ENCODE measurements around the gene UBE2E3.

Gene UBE2E3

GRCh38 chr2:180980106-180980942, at the start of gene UBE2E3:
TSS of gene UBE2E3 (plus strand) at chr2:180980605. CDS start at chr2:180982043, 1,438 bp downstream.
- DNase-seq (ENCODE audit: low read depth in 2 of 2), result peak; percentile 65 to 68

DNA sequence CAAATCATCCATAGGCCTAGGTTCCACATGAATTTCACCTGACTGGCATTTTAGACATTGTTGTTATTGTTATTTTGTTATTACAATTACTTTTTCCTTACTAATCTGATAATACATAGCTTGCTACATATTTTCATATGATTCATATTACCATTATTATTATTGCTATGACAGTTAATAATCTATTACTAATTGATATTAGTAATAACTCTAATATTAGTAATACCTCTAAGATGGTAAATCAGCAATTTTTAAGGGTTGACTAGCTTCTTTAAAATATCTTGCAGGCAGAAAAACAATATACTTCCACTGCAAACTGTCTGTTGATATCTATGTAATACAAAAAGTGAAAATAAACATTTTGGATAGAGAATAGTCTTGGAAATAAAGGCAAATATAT, 48.6 kb upstream of the UBE2E3 start:
- no peak for DNase-seq (ENCODE audit: low read depth in 2 of 2)

DNA sequence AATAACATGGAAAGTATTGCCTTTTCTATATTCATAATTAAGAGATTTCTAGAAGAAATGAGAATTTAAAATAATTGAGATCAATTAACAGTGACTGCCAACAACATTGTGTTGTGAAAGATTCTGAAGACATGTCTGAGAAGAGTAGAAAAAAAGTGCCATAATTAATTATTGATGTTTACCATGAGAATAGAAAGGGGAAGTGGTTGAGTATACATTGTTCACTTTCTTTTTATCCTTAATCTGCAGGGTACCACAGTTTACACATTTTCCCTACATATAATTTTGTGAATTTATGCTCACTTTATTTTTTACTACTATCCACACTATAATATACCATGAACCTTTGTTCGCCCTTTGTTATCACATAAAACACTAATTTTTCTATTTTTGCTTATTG, 47.1 kb upstream of the UBE2E3 start:
- DNase-seq (ENCODE audit: low read depth in 2 of 2), result no peak

DNA sequence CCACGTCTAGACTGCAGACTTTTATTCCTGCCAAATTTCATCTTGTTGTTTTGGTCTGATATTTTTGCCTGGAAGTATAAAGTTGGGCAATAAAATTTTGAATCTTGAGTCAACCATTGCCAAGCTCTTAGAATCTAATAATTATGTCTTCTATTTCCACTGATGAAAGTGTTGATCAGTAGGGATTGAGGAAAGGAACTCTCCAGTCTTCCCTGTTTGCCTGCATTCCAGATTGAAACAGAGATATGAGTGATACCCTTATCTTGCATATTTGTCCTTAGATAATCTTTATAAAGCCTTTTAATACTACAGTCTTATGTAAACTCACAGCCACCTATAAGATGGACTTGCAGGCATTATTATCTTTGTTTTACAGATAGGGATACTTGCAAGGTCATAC, 45.5 kb upstream of the UBE2E3 start:
- no peak for DNase-seq (ENCODE audit: low read depth in 2 of 2)

GRCh38 chr2:180937480-180937879, 42.9 kb upstream of the UBE2E3 start:
- DNase-seq (ENCODE audit: low read depth in 2 of 2), result peak in 1 of 2 donors; percentile 2

- no peak for DNase-seq (ENCODE audit: low read depth in 2 of 2)
Observed at GRCh38 chr2:180938451-180938850, 42.0 kb upstream of the UBE2E3 start.

DNA sequence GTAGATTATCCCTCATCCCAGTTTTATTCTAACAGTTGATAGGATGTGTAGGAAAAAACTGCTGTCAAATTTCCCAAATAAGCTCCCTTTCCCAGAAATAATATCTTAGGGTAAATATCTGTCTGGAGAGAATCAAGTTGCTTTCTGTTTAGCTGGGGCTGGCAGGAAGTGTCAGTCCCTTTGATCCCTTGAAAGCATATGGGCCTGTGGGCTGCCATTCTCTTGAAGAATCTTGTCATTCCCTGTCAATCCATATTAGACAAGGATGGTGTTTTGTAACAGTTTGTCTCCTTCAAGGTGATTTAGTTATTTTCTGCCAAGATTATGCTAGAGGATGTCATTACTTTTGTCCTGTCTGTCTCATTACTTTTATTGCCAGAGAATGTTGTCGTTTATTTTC, 37.1 kb upstream of the UBE2E3 start:
- DNase-seq (ENCODE audit: low read depth in 2 of 2), result no peak

DNA sequence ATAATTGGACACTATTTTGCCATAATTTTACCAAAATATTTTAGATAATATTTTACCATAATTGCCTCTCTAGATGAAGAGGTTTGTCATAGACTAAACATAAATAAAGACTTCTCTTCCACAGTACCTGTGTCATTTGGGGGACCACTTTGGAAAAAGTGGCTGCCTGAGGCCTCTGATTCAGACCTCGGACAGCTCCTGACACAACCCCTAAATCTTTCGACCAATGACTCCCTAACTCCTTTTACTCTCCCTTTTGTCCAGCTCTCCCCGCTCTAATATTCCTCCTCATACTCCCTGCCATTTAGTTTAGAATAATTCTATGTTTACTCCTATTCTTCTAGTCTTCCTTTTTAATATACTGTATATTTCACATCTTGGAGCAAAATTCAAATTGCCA, 36.0 kb upstream of the UBE2E3 start:
- DNase-seq (ENCODE audit: low read depth in 2 of 2), result no peak

GRCh38 chr2:180947208-180947689, 33.2 kb upstream of the UBE2E3 start:
- DNase-seq (ENCODE audit: low read depth in 2 of 2), result no peak

DNA sequence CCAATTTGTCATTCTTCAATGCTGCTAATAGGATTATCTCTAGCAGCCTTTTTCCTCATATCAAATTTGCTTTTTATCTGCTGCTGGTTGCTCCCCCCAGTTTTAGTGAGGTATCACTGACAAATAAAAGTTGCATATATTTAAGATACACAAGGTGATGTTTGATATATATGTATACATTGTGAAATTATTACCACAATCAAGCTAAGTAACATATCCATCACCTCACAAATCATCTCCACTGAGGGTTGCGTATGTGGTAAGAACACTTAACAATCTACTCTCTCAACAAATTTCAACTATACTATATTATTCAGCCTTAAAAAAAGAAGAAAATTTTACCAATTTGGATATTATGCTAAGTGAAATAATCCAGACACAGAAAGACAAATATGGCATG, 30.5 kb upstream of the UBE2E3 start:
- DNase-seq (ENCODE audit: low read depth in 2 of 2), result no peak

- peak in 1 of 2 donors; percentile 1 for DNase-seq (ENCODE audit: low read depth in 2 of 2)
Observed at GRCh38 chr2:180952082-180952481, 28.3 kb upstream of the UBE2E3 start.

GRCh38 chr2:180952731-180953336, 27.6 kb upstream of the UBE2E3 start:
- no peak for DNase-seq (ENCODE audit: low read depth in 2 of 2)

- DNase-seq (ENCODE audit: low read depth in 2 of 2), result no peak
Observed at GRCh38 chr2:180953550-180953949, 26.9 kb upstream of the UBE2E3 start.

- no peak for DNase-seq (ENCODE audit: low read depth in 2 of 2)
Observed at GRCh38 chr2:180955101-180955500, 25.3 kb upstream of the UBE2E3 start.

GRCh38 chr2:180959787-180960186, 20.6 kb upstream of the UBE2E3 start:
- DNase-seq (ENCODE audit: low read depth in 2 of 2), result no peak

DNA sequence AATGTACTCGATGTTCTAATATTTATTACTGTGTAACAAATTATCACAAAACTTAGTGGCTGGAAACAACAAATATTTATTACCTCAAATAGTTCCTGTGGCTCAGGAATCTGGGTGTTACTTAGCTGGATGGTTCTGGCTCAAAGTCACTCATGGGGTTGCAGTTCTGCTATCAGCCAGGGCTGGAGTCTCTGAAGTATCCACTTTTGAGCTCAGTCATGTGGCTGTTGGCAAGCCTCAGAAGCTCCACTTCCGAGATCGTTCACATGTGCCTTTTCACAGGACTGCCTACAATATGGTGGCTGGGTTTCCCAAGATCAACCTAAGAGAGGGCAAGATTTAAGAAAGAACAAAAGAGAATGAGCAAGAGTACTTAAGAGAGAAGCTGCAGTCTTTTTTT, 19.4 kb upstream of the UBE2E3 start:
- DNase-seq (ENCODE audit: low read depth in 2 of 2), result no peak

- DNase-seq (ENCODE audit: low read depth in 2 of 2), result no peak
Observed at GRCh38 chr2:180962727-180963314, 17.6 kb upstream of the UBE2E3 start.

DNA sequence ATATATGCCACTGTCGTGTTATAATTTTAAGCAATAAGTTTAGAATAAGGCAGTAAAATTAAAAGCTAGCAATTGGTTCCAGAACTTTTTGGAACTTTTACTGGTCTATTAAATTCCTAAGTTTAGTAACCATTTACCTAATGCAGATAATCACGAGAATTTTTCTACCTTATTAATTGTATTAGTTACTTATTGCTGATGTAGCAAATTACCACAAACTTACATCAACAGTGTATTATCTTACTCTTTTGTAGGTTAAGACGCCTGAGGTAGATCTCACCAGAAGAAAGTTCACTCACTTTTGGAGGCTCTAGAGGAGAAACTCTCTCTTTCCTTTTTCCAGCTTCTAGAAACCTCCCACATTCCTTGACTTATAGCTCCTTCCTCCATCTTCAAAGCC, 14.0 kb upstream of the UBE2E3 start:
- no peak for DNase-seq (ENCODE audit: low read depth in 2 of 2)

DNA sequence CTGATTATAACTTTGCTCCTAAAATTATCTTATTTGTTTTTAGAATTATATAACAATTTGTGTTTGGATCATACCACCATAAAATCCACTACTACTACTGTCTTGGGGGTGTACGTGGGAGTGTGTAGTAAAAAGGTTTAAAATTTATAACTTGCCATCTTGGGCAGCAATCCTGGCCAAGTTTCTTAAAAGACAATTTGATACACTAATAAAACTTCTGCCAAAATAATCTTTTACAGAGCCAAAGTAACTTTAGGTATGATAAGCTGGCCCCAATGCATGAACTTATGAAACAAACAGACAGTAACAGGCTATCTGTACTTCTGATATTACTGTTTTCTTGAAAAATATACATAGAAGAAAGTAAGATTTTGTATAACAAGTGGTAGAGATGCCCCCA, 11.3 kb upstream of the UBE2E3 start:
- no peak for DNase-seq (ENCODE audit: low read depth in 2 of 2)

DNA sequence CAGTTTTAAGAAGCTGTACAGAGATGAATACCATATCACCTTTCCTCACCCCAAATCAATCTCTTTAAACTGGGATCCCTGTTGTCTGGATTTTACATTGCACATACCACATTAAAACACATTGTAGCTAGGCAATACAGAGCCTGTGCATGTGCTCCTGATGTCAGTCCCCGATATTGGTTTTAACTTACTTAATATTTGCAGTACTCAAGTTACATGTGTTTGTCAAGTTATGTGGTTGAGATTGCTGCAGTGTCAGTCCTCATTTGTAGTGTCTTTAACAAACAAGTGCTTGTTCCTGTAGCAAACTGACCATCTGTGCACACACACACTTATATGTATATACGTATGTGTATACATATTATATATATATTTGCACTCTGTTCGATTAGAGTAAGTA, 10.4 kb upstream of the UBE2E3 start:
- no peak for DNase-seq (ENCODE audit: low read depth in 2 of 2)

- no peak for DNase-seq (ENCODE audit: low read depth in 2 of 2)
Observed at GRCh38 chr2:180971811-180972210, 8.6 kb upstream of the UBE2E3 start.

- no peak for DNase-seq (ENCODE audit: low read depth in 2 of 2)
Observed at GRCh38 chr2:180975585-180975984, 4.8 kb upstream of the UBE2E3 start.

Measured in stimulated activated CD4-positive, alpha-beta T cell treated with anti-CD3 and anti-CD28 coated beads, Interleukin-4, amount 100 ng/mL, for 48 hours (primary cell).